BLaER1 (cell line): ENCODE measurements around the gene MRPL48.

Experiments
- H3K27ac ChIP-seq: shearing (Covaris generic); formaldehyde crosslinking; 2 replicates; pipeline ENCODE4 v1.8.1; 2022
- H3K27me3 ChIP-seq: shearing (Covaris generic); formaldehyde crosslinking; 2 replicates; pipeline ENCODE4 v1.8.1; 2022
- H3K36me3 ChIP-seq: shearing (Covaris generic); formaldehyde crosslinking; 2 replicates; pipeline ENCODE4 v1.8.1; 2022
- H3K4me1 ChIP-seq: shearing (Covaris generic); formaldehyde crosslinking; 2 replicates; pipeline ENCODE4 v1.8.1; 2022
- H3K4me2 ChIP-seq: shearing (Covaris generic); formaldehyde crosslinking; 2 replicates; pipeline ENCODE4 v1.8.1; 2022
- H3K4me3 ChIP-seq: shearing (Covaris generic); formaldehyde crosslinking; 2 replicates; pipeline ENCODE4 v1.8.1; 2022
- H3K9ac ChIP-seq: shearing (Covaris generic); formaldehyde crosslinking; 2 replicates; pipeline ENCODE4 v1.8.1; 2022
- H3K9me3 ChIP-seq: shearing (Covaris generic); formaldehyde crosslinking; 2 replicates; pipeline ENCODE4 v1.8.1; 2022
- H4K20me1 ChIP-seq: shearing (Covaris generic); formaldehyde crosslinking; 2 replicates; pipeline ENCODE4 v1.8.1; 2022
- Cebpa-rat ChIP-seq: shearing (Covaris generic); IDR thresholded peaks from 2 replicates; pipeline ENCODE4 v1.8.1; 2022

Gene MRPL48

GRCh38 chr11:73907191-73907590, 119.5 kb downstream of the MRPL48 start:
- H3K27ac ChIP-seq, result no peak overlapping the region
- H3K4me1 ChIP-seq, result no peaks in the 10 kb centered on the region
- H3K9me3 ChIP-seq, result no peaks in the 10 kb centered on the region
- H4K20me1 ChIP-seq, result no peaks in the 10 kb centered on the region
- H3K27me3 ChIP-seq, result no peaks in the 10 kb centered on the region
- no peak for TF ChIP-seq Cebpa-rat
- H3K4me2 ChIP-seq, result no peak overlapping the region
- no peak overlapping the region for H3K9ac ChIP-seq
- no peak overlapping the region for H3K4me3 ChIP-seq
- H3K36me3 ChIP-seq, result peaks cover 63% of the 10 kb centered on the region

GRCh38 chr11:73912026-73912425, 124.4 kb downstream of the MRPL48 start:
- H3K9ac ChIP-seq, result no peak overlapping the region
- H3K4me3 ChIP-seq, result no peak overlapping the region
- no peaks in the 10 kb centered on the region for H4K20me1 ChIP-seq
- no peak overlapping the region for H3K4me2 ChIP-seq
- TF ChIP-seq Cebpa-rat, result no peak
- H3K4me1 ChIP-seq, result no peaks in the 10 kb centered on the region
- no peak overlapping the region for H3K27ac ChIP-seq
- no peaks in the 10 kb centered on the region for H3K9me3 ChIP-seq
- H3K36me3 ChIP-seq, result peaks cover 80% of the 10 kb centered on the region
- H3K27me3 ChIP-seq, result no peaks in the 10 kb centered on the region

GRCh38 chr11:73913472-73913871, 125.8 kb downstream of the MRPL48 start:
- no peak for TF ChIP-seq Cebpa-rat
- H3K4me1 ChIP-seq, result no peaks in the 10 kb centered on the region
- H3K27me3 ChIP-seq, result no peaks in the 10 kb centered on the region
- no peak overlapping the region for H3K27ac ChIP-seq
- H4K20me1 ChIP-seq, result no peaks in the 10 kb centered on the region
- no peak overlapping the region for H3K9ac ChIP-seq
- H3K36me3 ChIP-seq, result peaks cover 88% of the 10 kb centered on the region
- H3K9me3 ChIP-seq, result no peaks in the 10 kb centered on the region
- no peak overlapping the region for H3K4me3 ChIP-seq
- no peak overlapping the region for H3K4me2 ChIP-seq

- H3K27ac ChIP-seq, result no peak overlapping the region
- H4K20me1 ChIP-seq, result no peaks in the 10 kb centered on the region
- no peak overlapping the region for H3K4me2 ChIP-seq
- no peaks in the 10 kb centered on the region for H3K27me3 ChIP-seq
- no peak overlapping the region for H3K4me3 ChIP-seq
- no peak overlapping the region for H3K9ac ChIP-seq
- no peaks in the 10 kb centered on the region for H3K4me1 ChIP-seq
- no peak for TF ChIP-seq Cebpa-rat
- H3K9me3 ChIP-seq, result no peaks in the 10 kb centered on the region
- H3K36me3 ChIP-seq, result peaks cover 93% of the 10 kb centered on the region
Measured at GRCh38 chr11:73914284-73914683, 126.6 kb downstream of the MRPL48 start.
